Peyer's patch (tissue), 4 donors: Measurements from ENCODE around the gene TOMM20. TPM values are rescaled to one million over a fixed set of nuclear protein-coding genes. Genes with fewer than 3 reads are reported as not detected.

Experiments used
- DNase-seq, 3 donors: peaks; one replicate each; pipeline ENCODE4 v3.0.0-alpha.2; 2017 to 2019
- H3K27ac ChIP-seq, 4 donors: fragments of 200-600 bp; sonication (generic); one replicate each; pipeline ENCODE4 v1.5.1; 2016 to 2019
- H3K27me3 ChIP-seq, 2 donors: fragments of 200-600 bp; sonication (generic); one replicate each; pipeline ENCODE4 v1.5.1; 2019
- H3K36me3 ChIP-seq, 3 donors: fragments of 200-600 bp; sonication (generic); one replicate each; pipeline ENCODE4 v1.5.1; 2016 to 2019
- H3K4me1 ChIP-seq, 4 donors: fragments of 200-600 bp; sonication (generic); one replicate each; pipeline ENCODE4 v1.5.1; 2016 to 2019
- H3K4me3 ChIP-seq, 4 donors: fragments of 200-600 bp; sonication (generic); 1 replicate in 3 of 4; 2 replicates in 1 of 4; pipeline ENCODE4 v1.5.1; 2016 to 2019; ENCODE audit warnings: mild to moderate bottlenecking in 1 of 4
- H3K9me3 ChIP-seq, 4 donors: fragments of 200-600 bp; sonication (generic); one replicate each; pipeline ENCODE4 v1.5.1; 2016 to 2019; ENCODE audit warnings: mild to moderate bottlenecking in 1 of 4
- CTCF ChIP-seq, 6 experiments: fragments of 450-650 bp in 4 of 6; fragments of 200-600 bp in 2 of 6; sonication (generic) in 1 of 6; IDR thresholded peaks; one replicate each; pipeline ENCODE4 v1.5.1; 2017 to 2019; ENCODE audit warnings: antibody characterized with exemption in 6 of 6, mild to moderate bottlenecking in 3 of 6, moderate library complexity in 1 of 6
- POLR2A ChIP-seq, 2 donors: fragments of 450-650 bp; IDR thresholded peaks; one replicate each; pipeline ENCODE4 v1.5.1; 2017; ENCODE audit warnings: antibody characterized with exemption in 2 of 2, mild to moderate bottlenecking in 2 of 2, moderate library complexity in 2 of 2
- total RNA-seq, 4 donors: library from RNA; depleted of rRNA; stranded (reverse); fragments of >200 nt; gene quantifications; one replicate each; pipeline ENCODE4 v1.1.0, GENCODE V29; 2016

TOMM20 gene
- total RNA-seq, 4 donors from 2014 or later: 38.0 to 44.3 (median 42.8) TPM

- Histone ChIP-seq H3K4me1 (no peaks in the 10 kb centered on the region), H3K4me3 (no peak overlapping the region), H3K9me3 (no peaks in the 10 kb centered on the region), H3K36me3 (peaks cover 0 to 97% (median 0%) of the 10 kb centered on the region in 3 donors), H3K27me3 (no peaks in the 10 kb centered on the region), H3K27ac (no peak overlapping the region)
- DNase-seq: no peak
- TF ChIP-seq CTCF (IDR thresholded peaks at IDR 0.05) (no peak), POLR2A (IDR thresholded peaks at IDR 0.05) (no peak)
Observed at GRCh38 chr1:235145639-235146038, 17.0 kb upstream of the TOMM20 start.

GRCh38 chr1:235142991-235143390 lies 14.4 kb upstream of the TOMM20 start:
- no peak overlapping the region for H3K27ac ChIP-seq
- H3K4me3 ChIP-seq: no peak overlapping the region
- no peaks in the 10 kb centered on the region for H3K27me3 ChIP-seq
- no peak for TF ChIP-seq POLR2A (IDR thresholded peaks at IDR 0.05)
- no peak for TF ChIP-seq CTCF (IDR thresholded peaks at IDR 0.05)
- DNase-seq: no peak
- H3K4me1 ChIP-seq: no peaks in the 10 kb centered on the region
- H3K36me3 ChIP-seq: peaks cover 0 to 96% (median 0%) of the 10 kb centered on the region in 3 donors
- no peaks in the 10 kb centered on the region for H3K9me3 ChIP-seq

- H3K27ac ChIP-seq: no peak overlapping the region
- no peaks in the 10 kb centered on the region for H3K9me3 ChIP-seq
- peaks cover 0 to 98% (median 3%) of the 10 kb centered on the region in 3 donors for H3K36me3 ChIP-seq
- H3K4me1 ChIP-seq: no peaks in the 10 kb centered on the region
- H3K27me3 ChIP-seq: no peaks in the 10 kb centered on the region
- no peak overlapping the region for H3K4me3 ChIP-seq
- DNase-seq: no peak
- TF ChIP-seq CTCF (IDR thresholded peaks at IDR 0.05) (no peak), POLR2A (IDR thresholded peaks at IDR 0.05) (no peak)
Observed at GRCh38 chr1:235139315-235139714, 10.7 kb upstream of the TOMM20 start.

- no peaks in the 10 kb centered on the region for H3K4me1 ChIP-seq
- TF ChIP-seq POLR2A (IDR thresholded peaks at IDR 0.05): no peak
- no peak for TF ChIP-seq CTCF (IDR thresholded peaks at IDR 0.05)
- DNase-seq: no peak
- peaks cover 0 to 98% (median 3%) of the 10 kb centered on the region in 3 donors for H3K36me3 ChIP-seq
- no peaks in the 10 kb centered on the region for H3K27me3 ChIP-seq
- no peak overlapping the region for H3K4me3 ChIP-seq
- no peak overlapping the region for H3K27ac ChIP-seq
- no peaks in the 10 kb centered on the region for H3K9me3 ChIP-seq
Observed at GRCh38 chr1:235138821-235139220, 10.2 kb upstream of the TOMM20 start.

GRCh38 chr1:235136111-235136510 lies 7.5 kb upstream of the TOMM20 start:
- no peaks in the 10 kb centered on the region for H3K27me3 ChIP-seq
- H3K9me3 ChIP-seq: no peaks in the 10 kb centered on the region
- no peak for TF ChIP-seq CTCF (IDR thresholded peaks at IDR 0.05)
- no peak for TF ChIP-seq POLR2A (IDR thresholded peaks at IDR 0.05)
- H3K4me1 ChIP-seq: no peaks in the 10 kb centered on the region
- H3K27ac ChIP-seq: no peak overlapping the region
- H3K36me3 ChIP-seq: peaks cover 0 to 92% (median 3%) of the 10 kb centered on the region in 3 donors
- no peak overlapping the region for H3K4me3 ChIP-seq
- no peak for DNase-seq

- TF ChIP-seq CTCF (IDR thresholded peaks at IDR 0.05) (no peak), POLR2A (IDR thresholded peaks at IDR 0.05) (no peak)
- H3K9me3 ChIP-seq: no peaks in the 10 kb centered on the region
- no peaks in the 10 kb centered on the region for H3K4me1 ChIP-seq
- no peaks in the 10 kb centered on the region for H3K27me3 ChIP-seq
- H3K36me3 ChIP-seq: peaks cover 0 to 74% (median 3%) of the 10 kb centered on the region in 3 donors
- H3K27ac ChIP-seq: no peak overlapping the region
- H3K4me3 ChIP-seq: no peak overlapping the region
- DNase-seq: no peak
Observed at GRCh38 chr1:235134171-235134570, 5.5 kb upstream of the TOMM20 start.
